GM21737 (cell line): ENCODE data around the gene DLG2.
"Not testable (repeated sequence)": the region's sequence is repeated elsewhere in the genome, so short reads cannot be mapped to it uniquely, and the experiment has no call there.

ENCODE experiments used
- ATAC-seq: cut with Tn5 transposase; IDR thresholded peaks from one replicate; pipeline ENCODE4 v1.9.1; 2021; ENCODE audit warnings: mild to moderate bottlenecking, moderate library complexity; ENCODE audit not compliant: unreplicated experiment

The DLG2 gene

GRCh38 chr11:84804041-84804440 is 823.1 kb downstream of the DLG2 start:
- ATAC-seq = no peak

- ATAC-seq = no peak
Observed at GRCh38 chr11:84800755-84801346, 826.3 kb downstream of the DLG2 start.

- ATAC-seq = no peak
Observed at GRCh38 chr11:84799112-84799511, 828.0 kb downstream of the DLG2 start.

GRCh38 chr11:84795698-84796097 is 831.4 kb downstream of the DLG2 start:
- ATAC-seq = no peak

GRCh38 chr11:84794663-84795443 is 832.3 kb downstream of the DLG2 start:
- ATAC-seq = no peak

- ATAC-seq = no peak
Observed at GRCh38 chr11:84793318-84793717, 833.8 kb downstream of the DLG2 start.

GRCh38 chr11:84790849-84791427 is 836.2 kb downstream of the DLG2 start:
- no peak for ATAC-seq

- ATAC-seq = no peak
Observed at GRCh38 chr11:84788220-84788619, 838.9 kb downstream of the DLG2 start.

GRCh38 chr11:84784158-84784557 is 843.0 kb downstream of the DLG2 start:
- not testable (repeated sequence) for ATAC-seq

- ATAC-seq = no peak
Observed at GRCh38 chr11:84780689-84781293, 846.4 kb downstream of the DLG2 start.

- ATAC-seq = no peak
Observed at GRCh38 chr11:84775503-84775902, 851.6 kb downstream of the DLG2 start.

GRCh38 chr11:84763931-84764330 is 863.2 kb downstream of the DLG2 start:
- no peak for ATAC-seq

GRCh38 chr11:84757711-84758110 is 869.4 kb downstream of the DLG2 start:
- no peak for ATAC-seq

GRCh38 chr11:84751371-84751770 is 875.8 kb downstream of the DLG2 start:
- no peak for ATAC-seq

- ATAC-seq = no peak
Observed at GRCh38 chr11:84747871-84748270, 879.3 kb downstream of the DLG2 start.

- ATAC-seq = no peak
Observed at GRCh38 chr11:84740050-84740449, 887.1 kb downstream of the DLG2 start.

GRCh38 chr11:84724256-84724655 is 902.9 kb downstream of the DLG2 start:
- ATAC-seq = no peak

- ATAC-seq = no peak
Observed at GRCh38 chr11:84722583-84723108, 904.5 kb downstream of the DLG2 start.

- no peak for ATAC-seq
Observed at GRCh38 chr11:84721561-84721961, 905.6 kb downstream of the DLG2 start.

GRCh38 chr11:84720706-84721402 is 906.3 kb downstream of the DLG2 start:
- ATAC-seq = no peak
